CD4-positive, CD25-positive, alpha-beta regulatory T cell (primary cell): ENCODE measurements around the gene GLRA1. TPM values are rescaled to one million over a fixed set of nuclear protein-coding genes. Genes with fewer than 3 reads are reported as not detected.

Experiments
- ATAC-seq, 2 donors: fragments of 150-1000 bp; cut with Tn5 transposase; one replicate each; pipeline ENCODE4 v1.10.0; 2021; ENCODE audit warnings: low read depth in 2 of 2, moderate number of reproducible peaks in 2 of 2, moderate library complexity in 1 of 2
- DNase-seq, 3 donors: peaks; one replicate each; pipeline versions ENCODE4 v3.0.0 to v3.0.0-alpha.2; 2012 to 2022; ENCODE audit warnings: mixed read lengths in 1 of 3
- H3K27ac ChIP-seq: one replicate; pipeline ENCODE4 v1.7.0; 2013; ENCODE audit warnings: mild to moderate bottlenecking, low read length; ENCODE audit not compliant: insufficient read depth, poor library complexity, severe bottlenecking
- H3K27me3 ChIP-seq: one replicate; pipeline ENCODE4 v1.7.0; 2013; ENCODE audit warnings: low read length; ENCODE audit not compliant: control insufficient read depth, insufficient read depth
- H3K36me3 ChIP-seq: one replicate; pipeline ENCODE4 v1.7.0; 2013; ENCODE audit warnings: mild to moderate bottlenecking, low read length, moderate library complexity; ENCODE audit not compliant: control insufficient read depth, insufficient read depth
- H3K4me1 ChIP-seq: 2 replicates; pipeline ENCODE4 v1.7.0; 2013; ENCODE audit warnings: mild to moderate bottlenecking, low read length; ENCODE audit not compliant: insufficient read depth, control insufficient read depth, poor library complexity, severe bottlenecking
- H3K4me3 ChIP-seq: one replicate; pipeline ENCODE4 v1.7.0; 2013; ENCODE audit warnings: low read depth, mild to moderate bottlenecking, low read length, moderate library complexity
- H3K9me3 ChIP-seq, 2 experiments: 1 replicate in 1 of 2; 2 replicates in 1 of 2; pipeline ENCODE4 v1.7.0; 2013; ENCODE audit warnings: low read length in 2 of 2, mild to moderate bottlenecking in 1 of 2, moderate library complexity in 1 of 2; ENCODE audit not compliant: control insufficient read depth in 2 of 2
- H3K27ac Mint-ChIP-seq, 3 donors: one replicate each; pipeline ENCODE4 v1.8.0; 2020 to 2022; ENCODE audit warnings: mild to moderate bottlenecking in 3 of 3, mixed read lengths in 3 of 3, moderate library complexity in 2 of 3
- H3K27me3 Mint-ChIP-seq: one replicate; pipeline ENCODE4 v1.8.0; 2022; ENCODE audit warnings: mild to moderate bottlenecking, mixed read lengths
- H3K36me3 Mint-ChIP-seq: one replicate; pipeline ENCODE4 v1.8.0; 2020; ENCODE audit warnings: mixed read lengths
- H3K4me1 Mint-ChIP-seq, 4 donors: one replicate each; pipeline ENCODE4 v1.8.0; 2020 to 2022; ENCODE audit warnings: mixed read lengths in 4 of 4, mild to moderate bottlenecking in 1 of 4
- H3K4me3 Mint-ChIP-seq, 4 donors: one replicate each; pipeline ENCODE4 v1.8.0; 2020 to 2022; ENCODE audit warnings: mild to moderate bottlenecking in 4 of 4, mixed read lengths in 4 of 4, moderate library complexity in 3 of 4
- H3K9me3 Mint-ChIP-seq, 7 donors: one replicate each; pipeline ENCODE4 v1.8.0; 2020 to 2022; ENCODE audit warnings: mixed read lengths in 7 of 7, mild to moderate bottlenecking in 3 of 7, moderate library complexity in 2 of 7
- polyA plus RNA-seq, 4 donors: library from polyadenylated mRNA; unstranded; fragments of 300-500 nt; fragmentation: Illumina TruSeq; gene quantifications; one replicate each; pipeline ENCODE4 v1.2.3, GENCODE V29; 2021
- total RNA-seq: library from RNA; stranded (reverse); gene quantifications from one replicate; pipeline ENCODE4 v1.2.3, GENCODE V29; 2022

The GLRA1 gene
- total and polyA plus RNA-seq, 5 donors from 2014 or later, result not detected

DNA sequence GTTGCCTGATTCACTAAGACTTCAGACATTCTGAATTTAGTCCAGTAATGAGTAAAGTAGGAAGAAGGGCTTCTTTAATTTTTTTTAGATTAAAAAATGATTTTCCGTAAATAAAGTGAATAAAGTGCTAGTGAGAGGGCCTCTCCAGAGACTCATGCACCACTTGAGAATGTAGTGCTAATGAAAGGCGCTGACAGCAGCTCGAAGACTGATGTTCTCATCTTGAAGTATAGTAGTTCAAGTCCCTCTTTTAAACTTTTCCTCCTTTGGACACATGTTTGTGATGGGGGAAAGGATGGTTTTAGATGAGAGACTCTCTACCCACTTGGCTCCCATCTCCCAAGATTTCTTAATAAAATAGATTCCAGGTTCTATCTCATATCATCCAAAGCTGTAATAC is 104.4 kb downstream of the GLRA1 start:
- DNase-seq (no peak), ATAC-seq (no peak)
- Mint-ChIP-seq H3K4me1 (peaks cover 0 to 7% (median under 1%) of the 10 kb centered on the region in 4 donors), H3K27ac (no peak overlapping the region), H3K9me3 (no peaks in the 10 kb centered on the region), H3K27me3 (no peaks in the 10 kb centered on the region), H3K36me3 (peaks cover 3% of the 10 kb centered on the region), H3K4me3 (no peak overlapping the region)
- Histone ChIP-seq H3K9me3 (no peaks in the 10 kb centered on the region), H3K27me3 (no peaks in the 10 kb centered on the region), H3K27ac (no peak overlapping the region), H3K36me3 (no peaks in the 10 kb centered on the region), H3K4me3 (no peak overlapping the region), H3K4me1 (no peaks in the 10 kb centered on the region)

DNA sequence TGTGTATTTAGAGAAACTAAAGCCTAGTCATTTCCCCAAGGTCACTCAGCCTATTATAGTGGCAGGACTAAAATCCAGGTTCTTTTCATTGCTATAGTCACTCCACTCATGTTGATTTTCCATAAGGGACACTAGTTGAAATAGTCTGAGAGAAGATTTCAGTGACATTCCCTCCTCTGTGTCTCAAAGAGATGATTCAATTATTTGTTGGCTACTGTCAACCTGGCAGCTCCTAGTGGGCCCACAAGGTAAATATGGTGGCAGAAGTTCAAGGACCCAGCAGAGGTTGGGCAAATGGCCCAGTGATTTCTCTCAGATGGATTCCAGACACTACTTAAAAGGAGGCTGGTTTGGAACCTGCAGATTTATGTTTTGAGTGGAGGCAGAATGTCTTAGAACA is 104.8 kb downstream of the GLRA1 start:
- Histone ChIP-seq H3K36me3 (peaks cover 3% of the 10 kb centered on the region), H3K27ac (no peak overlapping the region), H3K4me1 (no peaks in the 10 kb centered on the region), H3K27me3 (no peaks in the 10 kb centered on the region), H3K9me3 (no peaks in the 10 kb centered on the region), H3K4me3 (no peak overlapping the region)
- no peak for ATAC-seq
- H3K4me1 Mint-ChIP-seq, result peaks cover 0 to 7% (median 0%) of the 10 kb centered on the region in 4 donors
- peaks cover 3% of the 10 kb centered on the region for H3K36me3 Mint-ChIP-seq
- no peaks in the 10 kb centered on the region for H3K9me3 Mint-ChIP-seq
- no peaks in the 10 kb centered on the region for H3K27me3 Mint-ChIP-seq
- H3K4me3 Mint-ChIP-seq, result no peak overlapping the region
- DNase-seq, result no peak
- no peak overlapping the region for H3K27ac Mint-ChIP-seq

DNA sequence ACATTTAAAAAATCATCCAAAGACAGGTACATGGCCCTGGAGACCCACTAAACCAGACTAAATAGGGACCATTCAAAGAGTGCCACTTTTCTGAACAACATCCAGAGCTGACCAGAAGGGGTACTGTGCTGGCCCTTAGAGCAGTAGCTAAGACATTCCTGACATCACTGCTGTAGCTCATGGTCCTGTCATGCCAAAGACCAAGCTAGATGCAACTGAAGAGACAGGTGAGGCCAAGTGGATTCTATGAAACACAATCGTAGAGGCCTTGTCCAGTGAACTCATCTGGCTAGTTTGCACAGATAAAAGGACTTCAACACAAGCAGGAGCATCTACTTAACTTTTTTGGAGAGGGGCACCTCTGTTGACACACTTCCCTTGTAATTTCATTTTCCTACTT is 109.6 kb downstream of the GLRA1 start:
- peaks cover 14% of the 10 kb centered on the region for H3K36me3 Mint-ChIP-seq
- Histone ChIP-seq H3K36me3 (peaks cover 30% of the 10 kb centered on the region), H3K27me3 (no peaks in the 10 kb centered on the region), H3K27ac (no peak overlapping the region), H3K4me3 (no peak overlapping the region), H3K4me1 (no peaks in the 10 kb centered on the region), H3K9me3 (no peaks in the 10 kb centered on the region)
- no peak for DNase-seq
- peaks cover 0 to 22% (median 3%) of the 10 kb centered on the region in 4 donors for H3K4me1 Mint-ChIP-seq
- H3K27me3 Mint-ChIP-seq, result no peaks in the 10 kb centered on the region
- H3K9me3 Mint-ChIP-seq, result no peaks in the 10 kb centered on the region
- no peak for ATAC-seq
- H3K27ac Mint-ChIP-seq, result no peak overlapping the region
- no peak overlapping the region for H3K4me3 Mint-ChIP-seq

DNA sequence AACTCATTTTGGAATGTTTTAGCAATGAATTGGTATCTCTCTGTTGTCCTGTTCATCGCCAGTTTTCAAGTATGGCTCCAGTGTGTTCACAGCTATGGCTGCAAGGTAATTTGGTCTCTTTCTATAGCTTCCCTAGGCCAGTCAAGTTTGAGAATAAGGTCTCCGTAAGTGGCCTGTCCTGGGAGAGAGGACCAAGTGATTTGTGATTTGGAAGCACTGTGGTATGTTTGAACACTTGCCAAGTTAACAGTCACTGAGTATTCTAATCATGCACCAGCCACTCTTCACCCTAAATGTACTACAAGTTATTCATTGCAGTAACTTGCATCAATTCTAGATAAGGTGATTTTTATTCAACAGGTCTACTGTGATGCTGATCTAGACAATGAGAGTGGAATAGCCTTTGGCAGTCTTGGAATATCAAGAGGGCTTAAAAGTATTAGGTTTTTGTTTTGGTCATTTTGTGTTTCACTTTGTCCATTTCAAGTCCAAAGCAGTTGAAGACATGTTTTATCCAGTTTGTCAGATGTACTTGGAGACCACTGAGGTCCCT is 111.8 kb downstream of the GLRA1 start:
- Histone ChIP-seq H3K27ac (no peak overlapping the region), H3K36me3 (peaks cover 51% of the 10 kb centered on the region), H3K27me3 (no peaks in the 10 kb centered on the region), H3K4me1 (no peaks in the 10 kb centered on the region), H3K9me3 (no peaks in the 10 kb centered on the region), H3K4me3 (no peak overlapping the region)
- Mint-ChIP-seq H3K36me3 (peaks cover 15% of the 10 kb centered on the region), H3K4me1 (peaks cover 0 to 29% (median 10%) of the 10 kb centered on the region in 4 donors), H3K27me3 (no peaks in the 10 kb centered on the region), H3K4me3 (no peak overlapping the region), H3K27ac (peak overlapping the region in 1 of 3 donors; percentile 76), H3K9me3 (no peaks in the 10 kb centered on the region)
- no peak for DNase-seq
- no peak for ATAC-seq

DNA sequence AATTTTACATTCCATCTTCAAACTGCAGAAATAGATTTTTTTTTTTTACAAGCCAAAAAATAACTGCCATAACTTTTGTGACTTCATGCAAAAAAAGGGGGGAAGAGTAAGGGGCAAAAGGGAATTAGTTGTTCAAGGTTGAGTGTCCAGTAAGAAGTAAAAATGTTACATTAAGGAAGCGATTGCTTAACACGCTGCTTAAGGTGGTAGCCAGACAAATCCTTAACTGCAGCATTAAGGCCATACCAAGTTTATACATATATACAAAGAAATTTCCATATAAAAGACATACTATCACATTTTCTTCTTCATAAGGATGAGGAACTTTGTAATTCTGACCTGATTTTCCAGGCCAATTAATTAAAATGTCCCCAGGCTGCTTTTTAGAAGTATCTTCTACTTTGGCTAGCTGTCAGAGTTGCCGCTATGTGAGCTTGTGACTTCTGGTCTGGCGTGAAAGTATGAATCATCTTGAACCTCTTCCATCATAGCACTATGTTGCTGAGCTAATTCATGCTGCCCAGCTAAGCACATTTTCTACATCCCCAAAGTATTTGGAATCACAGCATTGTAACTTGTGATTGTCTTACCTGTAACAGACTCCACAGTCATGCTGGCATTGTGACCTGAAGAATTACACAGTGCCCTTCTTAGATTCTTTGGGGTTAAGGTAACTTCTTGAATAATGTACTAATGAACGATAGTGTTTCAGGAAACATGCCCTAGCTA is 112.9 kb downstream of the GLRA1 start:
- peaks cover 15% of the 10 kb centered on the region for H3K36me3 Mint-ChIP-seq

DNA sequence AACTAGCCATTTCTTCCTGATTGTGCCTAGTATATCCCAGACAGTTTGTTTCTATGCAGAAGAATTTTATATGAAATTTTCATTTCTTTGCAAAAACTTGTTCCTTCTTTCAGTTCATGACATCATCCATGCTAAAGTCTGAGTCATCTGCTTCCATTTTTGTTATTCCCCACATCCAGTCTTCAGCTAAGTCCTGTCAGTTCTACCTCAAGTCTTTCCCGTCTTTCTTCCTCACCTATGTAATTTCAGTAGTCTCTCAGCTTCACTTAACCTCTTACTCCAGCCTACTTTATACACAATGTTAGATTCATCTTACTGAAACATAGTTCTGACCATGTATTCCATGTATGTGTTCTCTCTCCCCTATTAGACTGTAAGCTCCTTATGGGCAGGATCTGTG is 113.8 kb downstream of the GLRA1 start:
- Histone ChIP-seq H3K4me1 (no peaks in the 10 kb centered on the region), H3K27ac (no peak overlapping the region), H3K4me3 (no peak overlapping the region), H3K27me3 (no peaks in the 10 kb centered on the region), H3K9me3 (no peaks in the 10 kb centered on the region), H3K36me3 (peaks cover 68% of the 10 kb centered on the region)
- no peak for DNase-seq
- H3K36me3 Mint-ChIP-seq, result peaks cover 15% of the 10 kb centered on the region
- H3K4me3 Mint-ChIP-seq, result no peak overlapping the region
- ATAC-seq, result no peak
- no peaks in the 10 kb centered on the region for H3K9me3 Mint-ChIP-seq
- H3K4me1 Mint-ChIP-seq, result peaks cover 0 to 34% (median 16%) of the 10 kb centered on the region in 4 donors
- H3K27ac Mint-ChIP-seq, result peak overlapping the region in 1 of 3 donors; percentile 72
- no peaks in the 10 kb centered on the region for H3K27me3 Mint-ChIP-seq

More for the DNA sequence above, 112.9 kb downstream of the GLRA1 start:
- Mint-ChIP-seq H3K27ac (peak overlapping the region in 2 of 3 donors; percentile 14 to 76), H3K27me3 (no peaks in the 10 kb centered on the region), H3K4me3 (no peak overlapping the region), H3K4me1 (peaks cover 0 to 33% (median 13%) of the 10 kb centered on the region in 4 donors), H3K9me3 (no peaks in the 10 kb centered on the region)
- Histone ChIP-seq H3K9me3 (no peaks in the 10 kb centered on the region), H3K4me3 (no peak overlapping the region), H3K4me1 (no peaks in the 10 kb centered on the region), H3K36me3 (peaks cover 59% of the 10 kb centered on the region), H3K27me3 (no peaks in the 10 kb centered on the region), H3K27ac (no peak overlapping the region)
- ATAC-seq (no peak), DNase-seq (no peak)

DNA sequence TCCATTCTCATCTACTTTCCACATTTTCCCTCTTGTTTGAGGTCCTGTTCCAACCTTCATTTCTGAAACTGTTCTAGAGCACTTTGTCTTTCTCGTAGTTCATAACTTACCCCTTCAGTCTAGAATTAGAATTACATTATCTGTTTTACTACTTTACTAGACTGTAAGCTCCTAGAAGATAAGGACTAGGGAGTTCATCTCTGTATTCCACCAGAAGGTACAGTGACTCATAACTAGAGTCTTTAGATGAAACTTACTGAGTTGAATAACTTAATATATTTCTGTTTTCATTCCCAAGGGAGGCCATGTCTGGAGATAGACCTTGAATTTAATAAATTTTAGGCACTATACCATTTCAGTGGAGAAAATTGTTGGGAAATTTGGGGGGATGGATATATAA is 114.2 kb downstream of the GLRA1 start:
- peaks cover 0 to 36% (median 18%) of the 10 kb centered on the region in 4 donors for H3K4me1 Mint-ChIP-seq
- Histone ChIP-seq H3K27me3 (no peaks in the 10 kb centered on the region), H3K27ac (no peak overlapping the region), H3K4me3 (no peak overlapping the region), H3K9me3 (no peaks in the 10 kb centered on the region), H3K36me3 (peaks cover 72% of the 10 kb centered on the region), H3K4me1 (no peaks in the 10 kb centered on the region)
- ATAC-seq (no peak), DNase-seq (no peak)
- no peak overlapping the region for H3K4me3 Mint-ChIP-seq
- H3K27ac Mint-ChIP-seq, result peak overlapping the region in 1 of 3 donors; percentile 72
- no peaks in the 10 kb centered on the region for H3K27me3 Mint-ChIP-seq
- H3K36me3 Mint-ChIP-seq, result peaks cover 16% of the 10 kb centered on the region
- H3K9me3 Mint-ChIP-seq, result no peaks in the 10 kb centered on the region
